ENCODE data around the gene SRSF4. TPM values are rescaled to one million over a fixed set of nuclear protein-coding genes. Genes with fewer than 3 reads are reported as not detected.

SRSF4 gene
- total and polyA plus RNA-seq, 10 of the 15 experiments (the other 5 are each of a cell fraction or from before 2014, with no cell fraction given) = 17.2 to 107 (median 78.6) TPM

GRCh38 chr1:29126198-29126597, 55.5 kb downstream of the SRSF4 start:
- CTCF ChIA-PET = no interaction called here
- BruUV-seq (replicated peaks) = no TSS peak
- Histone ChIP-seq H3K4me1 (ENCODE audit: control insufficient read depth, insufficient read depth, low read length) (no peaks in the 10 kb centered on the region), H2AFZ (ENCODE audit: control insufficient read depth, low read depth, low read length) (no peak overlapping the region), H3K9ac (ENCODE audit: control insufficient read depth, insufficient read depth, low read length) (no peak overlapping the region), H3K4me3 (no peak overlapping the region), H3K27ac (ENCODE audit: control insufficient read depth, insufficient read depth) (no peak overlapping the region), H3K27me3 (replicated peaks in 1 of 2; ENCODE audit: control insufficient read depth in 2 of 2, insufficient read depth in 2 of 2, low read length in 1 of 2) (peaks cover 6 to 16% of the 10 kb centered on the region in 2 experiments; a peak in 3 of 4 replicates), H3K9me3 (replicated peaks; ENCODE audit: control insufficient read depth, insufficient read depth, low read length) (no peaks in the 10 kb centered on the region), H3K4me2 (ENCODE audit: control insufficient read depth, insufficient read depth) (no peak overlapping the region), H3K36me3 (ENCODE audit: control insufficient read depth in 2 of 2, insufficient read depth in 2 of 2, low read length in 1 of 2) (no peaks in the 10 kb centered on the region), H4K20me1 (ENCODE audit: control insufficient read depth, insufficient read depth) (no peaks in the 10 kb centered on the region; the same call in 1 of the 2 replicates), H3K79me2 (ENCODE audit: control insufficient read depth, insufficient read depth, low read length) (no peaks in the 10 kb centered on the region)
- DNase-seq (ENCODE audit: low read depth, low spot score) (no peak), ATAC-seq (no peak), FAIRE-seq (no peak)
- RAD21 ChIA-PET (ENCODE audit: unreplicated experiment) = no interaction called here
- in situ Hi-C loops (cut with MboI) = no loop called here
- POLR2A ChIA-PET = no interaction called here
- intact Hi-C loops (cut with micrococcal nuclease; ENCODE audit: unreplicated experiment) = no loop called here
- WGBS (ENCODE audit: insufficient coverage, insufficient replicate concordance, low lambda C conversion rate, missing lambda C conversion rate) = 75% methylated on average over 6 of the region's 6 CpGs
- SMC1A ChIA-PET (ENCODE audit: uncharacterized antibody, unreplicated experiment) = no interaction called here
- TF ChIP-seq CEBPZ (IDR thresholded peaks at IDR 0.05; ENCODE audit: low read depth, low read length) = no peak
- TF ChIP-seq RELB (IDR thresholded peaks at IDR 0.05; ENCODE audit: low read depth) = no peak
- no peak for TF ChIP-seq HDGF (IDR thresholded peaks at IDR 0.05)
- TF ChIP-seq RUNX3 (IDR thresholded peaks at IDR 0.05; ENCODE audit: low read length) = no peak
- no peak for TF ChIP-seq MAX (IDR thresholded peaks at IDR 0.05; ENCODE audit: low read depth, low read length)
- TF ChIP-seq E2F4 (IDR thresholded peaks at IDR 0.05; ENCODE audit: low read depth, low read length) = no peak
- TF ChIP-seq SUZ12 (IDR thresholded peaks at IDR 0.05; ENCODE audit: unreplicated experiment) = no peak
- no peak for TF ChIP-seq ZNF274 (IDR thresholded peaks at IDR 0.05; ENCODE audit: insufficient read depth, insufficient read length)
- no peak for TF ChIP-seq ZZZ3 (IDR thresholded peaks at IDR 0.05; ENCODE audit: control insufficient read depth, insufficient read length, low read depth)
- TF ChIP-seq TAF1 (IDR thresholded peaks at IDR 0.05; ENCODE audit: borderline replicate concordance, low read depth, low read length) = no peak
- TF ChIP-seq NFYA (IDR thresholded peaks at IDR 0.05; ENCODE audit: borderline replicate concordance, low read depth, low read length) = no peak
- no peak for TF ChIP-seq ZBTB4 (CRISPR knock-in tag; IDR thresholded peaks at IDR 0.05)
- no peak for TF ChIP-seq ATF3 (IDR thresholded peaks at IDR 0.05; ENCODE audit: borderline replicate concordance, extremely low read depth, low read depth, low read length)
- TF ChIP-seq PAX5 (IDR thresholded peaks at IDR 0.05; ENCODE audit: borderline replicate concordance, low read depth, low read length) = no peak
- no peak for TF ChIP-seq TCF12 (IDR thresholded peaks at IDR 0.05; ENCODE audit: low read depth, low read length)

All from GM12878 (cell line).